HG02852 (cell line): ENCODE results near the gene OR1G1.
"Not testable (repeated sequence)": the region's sequence is repeated elsewhere in the genome, so short reads cannot be mapped to it uniquely, and the experiment has no call there.

Experiments used
- ATAC-seq: cut with Tn5 transposase; IDR thresholded peaks from one replicate; pipeline ENCODE4 v1.9.1; 2021; ENCODE audit warnings: mild to moderate bottlenecking, moderate library complexity; ENCODE audit not compliant: unreplicated experiment

OR1G1 gene

GRCh38 chr17:3127451-3127850 lies at the start of gene OR1G1:
Gene OR1G1 (minus strand): TSS chr17:3127551. CDS start chr17:3127551, 0 bp downstream.
- ATAC-seq = no peak

GRCh38 chr17:3167574-3167973 lies 40.2 kb upstream of the OR1G1 start:
- ATAC-seq = no peak

GRCh38 chr17:3157218-3157617 lies 29.9 kb upstream of the OR1G1 start:
- no peak for ATAC-seq

- ATAC-seq = not testable (repeated sequence)
Measured at GRCh38 chr17:3137494-3137893, 10.1 kb upstream of the OR1G1 start.

GRCh38 chr17:3104322-3104721 lies 23.0 kb downstream of the OR1G1 start, which contains the start of gene OR1D2:
Gene OR1D2 (minus strand): TSS chr17:3104422. CDS start chr17:3092996, 11,426 bp downstream.
- ATAC-seq = no peak
